GM12878 (cell line): ENCODE data around the gene CLECL1. TPM values are rescaled to one million over a fixed set of nuclear protein-coding genes. Genes with fewer than 3 reads are reported as not detected.
A peak's percentile ranks its signal among the peaks of the same experiment; 100 is the strongest.

ENCODE experiments used
- ATAC-seq: fragments of 200-7000 bp; cut with Tn5 transposase; 3 replicates; pipeline ENCODE4 v1.9.1; 2020; ENCODE audit warnings: mild to moderate bottlenecking, moderate library complexity
- BruUV-seq: library from RNA; stranded (reverse); fragments of 400-500 nt; replicated peaks from 2 replicates; lab custom pipeline; 2021; lab: Mats Ljungman, UMichigan
- CTCF ChIA-PET: fragments of 300-600 bp; sonication (Branson Sonifier 250); formaldehyde crosslinking; extraction: SDS; loops from one replicate; lab custom pipeline; 2021; ENCODE audit warnings: inconsistent platforms; lab: Yijun Ruan, JAX
- POLR2A ChIA-PET: fragments of 350-600 bp; formaldehyde crosslinking; extraction: SDS; loops from one replicate; lab custom pipeline; 2021; ENCODE audit warnings: inconsistent platforms; lab: Charles Lee
- RAD21 ChIA-PET: fragments of 300-600 bp; sonication (Branson Sonifier 250); formaldehyde crosslinking; loops from one replicate; lab custom pipeline; 2023; ENCODE audit warnings: antibody characterized with exemption; ENCODE audit not compliant: unreplicated experiment; lab: Charles Lee
- SMC1A ChIA-PET: fragments of 300-600 bp; sonication (Branson Sonifier 250); formaldehyde crosslinking; loops from one replicate; lab custom pipeline; 2023; ENCODE audit not compliant: unreplicated experiment, uncharacterized antibody; lab: Charles Lee
- DNase-seq: peaks from one replicate; pipeline ENCODE4 v3.0.0-alpha.2; 2011; ENCODE audit warnings: low read depth, low spot score
- FAIRE-seq: peaks from 3 replicates; lab custom pipeline; 2011; peaks lifted over from hg19 to GRCh38; lab: Jason Lieb, UNC
- H2AFZ ChIP-seq: 2 replicates; pipeline ENCODE4 v1.6.0; 2011; ENCODE audit warnings: low read depth, low read length, control low read depth; ENCODE audit not compliant: control insufficient read depth
- H3K27ac ChIP-seq: 2 replicates; pipeline ENCODE4 v1.5.1; 2011; ENCODE audit warnings: control low read depth; ENCODE audit not compliant: control insufficient read depth, insufficient read depth
- H3K27me3 ChIP-seq, 2 experiments: replicated peaks in 1 of 2; 2 replicates each; pipeline versions ENCODE4 v1.6.0 to v1.6.1; 2011; ENCODE audit warnings: low read length in 1 of 2; ENCODE audit not compliant: control insufficient read depth in 2 of 2, insufficient read depth in 2 of 2
- H3K36me3 ChIP-seq, 2 experiments: 2 replicates each; pipeline ENCODE4 v1.5.1; 2011; ENCODE audit warnings: low read length in 1 of 2; ENCODE audit not compliant: control insufficient read depth in 2 of 2, insufficient read depth in 2 of 2
- H3K4me1 ChIP-seq: 2 replicates; pipeline ENCODE4 v1.6.1; 2011; ENCODE audit warnings: mild to moderate bottlenecking, low read length, moderate library complexity, mixed read lengths; ENCODE audit not compliant: control insufficient read depth, insufficient read depth
- H3K4me2 ChIP-seq: 2 replicates; pipeline ENCODE4 v1.6.0; 2011; ENCODE audit warnings: control low read depth; ENCODE audit not compliant: control insufficient read depth, insufficient read depth
- H3K4me3 ChIP-seq: fragments of 200-600 bp; sonication (generic); 2 replicates; pipeline ENCODE4 v1.5.1; 2016
- H3K79me2 ChIP-seq: 2 replicates; pipeline ENCODE4 v1.6.0; 2011; ENCODE audit warnings: low read length; ENCODE audit not compliant: control insufficient read depth, insufficient read depth
- H3K9ac ChIP-seq: 2 replicates; pipeline ENCODE4 v1.8.0; 2011; ENCODE audit warnings: low read length, control low read depth, mixed read lengths; ENCODE audit not compliant: control insufficient read depth, insufficient read depth
- H3K9me3 ChIP-seq: replicated peaks from 3 replicates; pipeline ENCODE4 v1.5.1; 2011; ENCODE audit warnings: mild to moderate bottlenecking, low read length; ENCODE audit not compliant: control insufficient read depth, insufficient read depth
- H4K20me1 ChIP-seq: 2 replicates; pipeline ENCODE4 v1.6.0; 2011; ENCODE audit not compliant: control insufficient read depth, insufficient read depth
- BCL3 ChIP-seq: IDR thresholded peaks from 2 replicates; pipeline ENCODE4 v1.6.1; 2011; ENCODE audit warnings: borderline replicate concordance, low read depth, mild to moderate bottlenecking, moderate library complexity, low read length; ENCODE audit not compliant: insufficient read depth, poor library complexity, severe bottlenecking
- E4F1 ChIP-seq: fragments of 450-650 bp; IDR thresholded peaks from 2 replicates; pipeline ENCODE4 v1.6.1; 2018; ENCODE audit warnings: borderline replicate concordance, mild to moderate bottlenecking; ENCODE audit not compliant: partially characterized antibody
- HDAC2 ChIP-seq: fragments of 200-600 bp; sonication (generic); IDR thresholded peaks from 2 replicates; pipeline ENCODE4 v1.6.1; 2017
- IKZF1 ChIP-seq: fragments of 450-650 bp; conservative IDR thresholded peaks from 2 replicates; pipeline ENCODE4 v1.6.1; 2017; ENCODE audit warnings: antibody characterized with exemption, mild to moderate bottlenecking
- IKZF2 ChIP-seq, 2 experiments: fragments of 450-650 bp; IDR thresholded peaks; 2 replicates each; pipeline ENCODE4 v1.6.1; 2017; ENCODE audit warnings: mild to moderate bottlenecking in 2 of 2, moderate library complexity in 2 of 2
- JUNB ChIP-seq: IDR thresholded peaks from 2 replicates; pipeline ENCODE4 v1.6.1; 2016; ENCODE audit warnings: antibody characterized with exemption, mild to moderate bottlenecking
- LARP7 ChIP-seq: fragments of 450-650 bp; IDR thresholded peaks from 2 replicates; pipeline ENCODE4 v1.6.1; 2017; ENCODE audit warnings: mild to moderate bottlenecking
- MEF2B ChIP-seq: fragments of 450-650 bp; IDR thresholded peaks from 2 replicates; pipeline ENCODE4 v1.6.1; 2018; ENCODE audit warnings: mild to moderate bottlenecking, moderate library complexity; ENCODE audit not compliant: partially characterized antibody, poor library complexity, severe bottlenecking
- MXI1 ChIP-seq: fragments of 150-350 bp; IDR thresholded peaks from 2 replicates; pipeline ENCODE4 v1.6.1; 2011; ENCODE audit warnings: low read depth, mild to moderate bottlenecking, inconsistent platforms, low read length, improper control_type of control experiment
- NFIC ChIP-seq: IDR thresholded peaks from 2 replicates; pipeline ENCODE4 v1.6.1; 2012; ENCODE audit warnings: low read depth, mild to moderate bottlenecking, inconsistent platforms, low read length, moderate library complexity
- NFXL1 ChIP-seq: fragments of 450-650 bp; IDR thresholded peaks from 2 replicates; pipeline ENCODE4 v1.6.1; 2017; ENCODE audit warnings: antibody characterized with exemption, mild to moderate bottlenecking, borderline replicate concordance
- NRF1 ChIP-seq: conservative IDR thresholded peaks from 2 replicates; pipeline ENCODE4 v1.6.1; 2011; ENCODE audit warnings: mild to moderate bottlenecking, low read depth, low read length, improper control_type of control experiment
- PAX8 ChIP-seq: fragments of 450-650 bp; IDR thresholded peaks from 2 replicates; pipeline ENCODE4 v1.6.1; 2017; ENCODE audit warnings: mild to moderate bottlenecking, moderate library complexity
- RELA ChIP-seq: fragments of 450-650 bp; IDR thresholded peaks from 2 replicates; pipeline ENCODE4 v1.8.0; 2014; ENCODE audit warnings: borderline replicate concordance; ENCODE audit not compliant: partially characterized antibody
- RFX5 ChIP-seq: IDR thresholded peaks from 2 replicates; pipeline ENCODE4 v1.6.1; 2011; ENCODE audit warnings: low read depth, low read length, improper control_type of control experiment
- SMAD5 ChIP-seq: IDR thresholded peaks from 2 replicates; pipeline ENCODE4 v1.6.1; 2016; ENCODE audit warnings: antibody characterized with exemption, low read depth
- SREBF1 ChIP-seq: IDR thresholded peaks from 2 replicates; pipeline ENCODE4 v1.6.1; 2012; ENCODE audit warnings: mild to moderate bottlenecking, low read length
- SUPT20H ChIP-seq: IDR thresholded peaks from 2 replicates; pipeline ENCODE4 v1.6.1; 2011; ENCODE audit warnings: low read depth, mild to moderate bottlenecking, low read length, moderate library complexity, borderline replicate concordance; ENCODE audit not compliant: control insufficient read depth
- TCF7 ChIP-seq: IDR thresholded peaks from 2 replicates; pipeline ENCODE4 v1.6.1; 2014; ENCODE audit warnings: antibody characterized with exemption, borderline replicate concordance
- YY1 ChIP-seq: IDR thresholded peaks from 2 replicates; pipeline ENCODE4 v1.6.1; 2011; ENCODE audit warnings: low read depth, mild to moderate bottlenecking, low read length
- ZNF207 ChIP-seq: fragments of 450-650 bp; IDR thresholded peaks from 2 replicates; pipeline ENCODE4 v1.6.1; 2014; ENCODE audit warnings: antibody characterized with exemption, mild to moderate bottlenecking, borderline replicate concordance
- WGBS: methylation state at CpG from one replicate; pipeline ENCODE4 v1.1.6; 2016; ENCODE audit warnings: low lambda C conversion rate; ENCODE audit not compliant: insufficient replicate concordance, insufficient coverage; ENCODE audit errors: missing lambda C conversion rate; 5-methylcytosine and 5-hydroxymethylcytosine counted together
- in situ Hi-C: fragments of 300-500 bp; cut with MboI; formaldehyde crosslinking; loops from 9 replicates; pipeline ENCODE4 v1.14.3; 2018; ENCODE audit warnings: mixed read lengths
- intact Hi-C: fragments of 100-400 bp; cut with micrococcal nuclease; formaldehyde crosslinking; loops from one replicate; pipeline ENCODE4 v1.14.2; 2022; ENCODE audit not compliant: unreplicated experiment
- polyA plus RNA-seq, 11 experiments: library from polyadenylated mRNA; depleted of rRNA in 4 of 11; unstranded in 6 of 11; stranded (reverse) in 5 of 11; fragments of >200 nt; fragmentation: Nextera tagmentation in 4 of 11; fragmentation: Illumina TruSeq in 1 of 11; extraction: Ambion mirVana in 4 of 11; extraction: Trizol in 1 of 11; gene quantifications; 1 replicate in 1 of 11; 2 replicates in 10 of 11; pipeline versions ENCODE4 v1.2.1 to v1.2.3, GENCODE V29; 2011 to 2016; ENCODE audit warnings: inconsistent platforms in 2 of 11, missing spikeins in 2 of 11, low read depth in 1 of 11
- total RNA-seq, 4 experiments: library from RNA; depleted of rRNA in 3 of 4; stranded (reverse); fragments of >200 nt in 3 of 4; fragmentation: Illumina TruSeq in 1 of 4; extraction: Trizol in 1 of 4; gene quantifications; 2 replicates each; pipeline versions ENCODE4 v1.2.1 to v1.2.3, GENCODE V29; 2013 to 2021

CLECL1 gene
- total and polyA plus RNA-seq, 10 of the 15 experiments (the other 5 are each of a cell fraction or from before 2014, with no cell fraction given) = 4.6 to 56.5 (median 46.4) TPM

- TF ChIP-seq NFIC = peak; percentile 43; the same call in 1 of the 2 replicates
- TF ChIP-seq BCL3 = no peak
- TF ChIP-seq HDAC2 = no peak
- no peak for TF ChIP-seq RFX5
- no peak for TF ChIP-seq E4F1
- TF ChIP-seq JUNB = peak; percentile 65
- TF ChIP-seq YY1 = no peak
- no peak for TF ChIP-seq NRF1
- no peak for TF ChIP-seq LARP7
Observed at GRCh38 chr12:9719790-9720189, 13.1 kb downstream of the CLECL1 start (continued).

GRCh38 chr12:9718968-9719367 lies 13.9 kb downstream of the CLECL1 start:
- ChIA-PET CTCF (no interaction called here), POLR2A (no interaction called here), RAD21 (interaction anchor here (2.9 kb wide), 1 partner anchor 23 kb away, joined by 18 read pairs; no protein-coding TSS in a partner anchor), SMC1A (no interaction called here)
- H3K79me2 ChIP-seq = peaks cover 63% of the 10 kb centered on the region
- H4K20me1 ChIP-seq = no peaks in the 10 kb centered on the region
- intact Hi-C loops = loop anchor here (10.0 kb wide), 1 partner anchor 354 kb away; no protein-coding TSS in a partner anchor
- H3K36me3 ChIP-seq = peaks cover 0 to 7% of the 10 kb centered on the region in 2 experiments; a peak in 2 of 4 replicates
- DNase-seq = no peak
- ATAC-seq = 0 out of 3 replicates have a peak, but pooled peaks have one; percentile 13
- H2AFZ ChIP-seq = no peak overlapping the region
- in situ Hi-C loops = no loop called here
- BruUV-seq = no TSS peak
- H3K27me3 ChIP-seq = no peaks in the 10 kb centered on the region; a peak in 1 of 4 replicates
- H3K9me3 ChIP-seq = no peaks in the 10 kb centered on the region
- 45% methylated on average over 7 of the region's 7 CpGs for WGBS
- peak overlapping the region; percentile 44; the same call in 1 of the 2 replicates for H3K4me2 ChIP-seq
- H3K4me3 ChIP-seq = no peak overlapping the region
- peaks cover 76% of the 10 kb centered on the region for H3K4me1 ChIP-seq
- H3K27ac ChIP-seq = peak overlapping the region; percentile 67
- H3K9ac ChIP-seq = no peak overlapping the region
- FAIRE-seq = no peak
- no peak for TF ChIP-seq SMAD5
- TF ChIP-seq ZNF207 = no peak
- no peak for TF ChIP-seq SREBF1
- peak; percentile 43 for TF ChIP-seq MEF2B
- no peak for TF ChIP-seq NFXL1
- peak; percentile 57 for TF ChIP-seq IKZF1
- no peak for TF ChIP-seq TCF7
- no peak for TF ChIP-seq YY1
- TF ChIP-seq MXI1 = no peak
- TF ChIP-seq IKZF2 (IDR thresholded peaks at IDR 0.05) = peak; percentile 16 to 44; a peak in 2 of 4 replicates
- no peak for TF ChIP-seq PAX8
- TF ChIP-seq RELA = no peak
- no peak for TF ChIP-seq SUPT20H
